ENCODE measurements around the gene FAM169A. TPM values are rescaled to one million over a fixed set of nuclear protein-coding genes. Genes with fewer than 3 reads are reported as not detected.

Gene FAM169A
- total RNA-seq, 1 donor from 2014 or later, result 11.9 TPM

DNA sequence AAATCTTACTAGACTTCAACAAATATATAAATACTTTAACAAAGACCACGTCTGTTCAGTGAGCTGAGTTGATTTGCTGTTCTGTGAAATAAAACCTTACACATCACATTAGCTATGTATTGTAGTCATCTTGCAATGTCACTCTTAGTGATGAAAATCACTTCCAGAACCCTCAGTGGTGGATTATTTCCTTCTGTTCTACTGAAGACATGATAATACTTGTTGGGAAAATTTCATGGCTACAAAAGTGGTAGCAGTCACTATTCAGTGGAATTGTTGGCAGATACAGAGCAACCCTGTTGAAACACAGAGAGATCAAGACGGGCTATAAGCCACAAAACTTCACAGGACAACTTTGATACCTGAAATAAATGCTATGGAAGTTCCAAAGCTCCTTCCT lies 26.7 kb upstream of the FAM169A start:
- TF ChIP-seq CTCF (IDR thresholded peaks at IDR 0.05; ENCODE audit: insufficient read depth, low read depth, low read length) (no peak), EZH2 (IDR thresholded peaks at IDR 0.05; ENCODE audit: insufficient read depth, low read length) (no peak)
- no peaks in the 10 kb centered on the region for H3K36me3 ChIP-seq (ENCODE audit: insufficient read depth, low read length)
- no peaks in the 10 kb centered on the region for H3K27me3 ChIP-seq (ENCODE audit: insufficient read depth, low read length)
- H3K27ac ChIP-seq (ENCODE audit: low read depth, low read length), result no peak overlapping the region
- Mint-ChIP-seq H3K36me3 (ENCODE audit: low read depth, unreplicated experiment) (no peaks in the 10 kb centered on the region), H3K27ac (ENCODE audit: unreplicated experiment) (no peak overlapping the region), H3K4me3 (ENCODE audit: unreplicated experiment) (no peak overlapping the region), H3K9me3 (ENCODE audit: unreplicated experiment) (peaks cover 2% of the 10 kb centered on the region), H3K27me3 (ENCODE audit: low read depth, unreplicated experiment) (no peaks in the 10 kb centered on the region), H3K4me1 (ENCODE audit: low read depth, unreplicated experiment) (no peaks in the 10 kb centered on the region)
- H4K20me1 ChIP-seq (ENCODE audit: insufficient read depth, low read length), result no peaks in the 10 kb centered on the region
- H3K4me3 ChIP-seq (ENCODE audit: insufficient read depth, low read depth, low read length), result no peak overlapping the region
- H3K4me1 ChIP-seq (ENCODE audit: insufficient read depth, low read length), result no peaks in the 10 kb centered on the region
- H3K4me2 ChIP-seq (ENCODE audit: low read length), result no peak overlapping the region
- H3K9me3 ChIP-seq (ENCODE audit: insufficient read depth, low read depth, low read length), result peaks cover 4% of the 10 kb centered on the region
- no peak overlapping the region for H3K9ac ChIP-seq (ENCODE audit: low read length)
- no peak overlapping the region for H2AFZ ChIP-seq (ENCODE audit: low read depth, low read length)
- no peaks in the 10 kb centered on the region for H3K79me2 ChIP-seq (ENCODE audit: insufficient read depth, low read length)
- DNase-seq (ENCODE audit: low read depth), result no peak
- no peak for FAIRE-seq

GRCh38 chr5:74889523-74890105 lies 23.4 kb upstream of the FAM169A start:
- Mint-ChIP-seq H3K4me3 (ENCODE audit: unreplicated experiment) (no peak overlapping the region), H3K27ac (ENCODE audit: unreplicated experiment) (no peak overlapping the region), H3K27me3 (ENCODE audit: low read depth, unreplicated experiment) (no peaks in the 10 kb centered on the region), H3K36me3 (ENCODE audit: low read depth, unreplicated experiment) (no peaks in the 10 kb centered on the region), H3K4me1 (ENCODE audit: low read depth, unreplicated experiment) (no peaks in the 10 kb centered on the region), H3K9me3 (ENCODE audit: unreplicated experiment) (peaks cover 2% of the 10 kb centered on the region)
- Histone ChIP-seq H4K20me1 (ENCODE audit: insufficient read depth, low read length) (no peaks in the 10 kb centered on the region), H3K27ac (ENCODE audit: low read depth, low read length) (no peak overlapping the region), H2AFZ (ENCODE audit: low read depth, low read length) (no peak overlapping the region), H3K9ac (ENCODE audit: low read length) (no peak overlapping the region), H3K9me3 (ENCODE audit: insufficient read depth, low read depth, low read length) (peaks cover 4% of the 10 kb centered on the region), H3K36me3 (ENCODE audit: insufficient read depth, low read length) (no peaks in the 10 kb centered on the region), H3K4me1 (ENCODE audit: insufficient read depth, low read length) (no peaks in the 10 kb centered on the region), H3K27me3 (ENCODE audit: insufficient read depth, low read length) (no peaks in the 10 kb centered on the region), H3K79me2 (ENCODE audit: insufficient read depth, low read length) (no peaks in the 10 kb centered on the region), H3K4me2 (ENCODE audit: low read length) (no peak overlapping the region), H3K4me3 (ENCODE audit: insufficient read depth, low read depth, low read length) (no peak overlapping the region)
- DNase-seq (ENCODE audit: low read depth) (no peak), FAIRE-seq (no peak)
- no peak for TF ChIP-seq EZH2 (IDR thresholded peaks at IDR 0.05; ENCODE audit: insufficient read depth, low read length)
- TF ChIP-seq CTCF (IDR thresholded peaks at IDR 0.05; ENCODE audit: insufficient read depth, low read depth, low read length), result no peak

GRCh38 chr5:74888117-74888516 lies 21.9 kb upstream of the FAM169A start:
- TF ChIP-seq EZH2 (IDR thresholded peaks at IDR 0.05; ENCODE audit: insufficient read depth, low read length), result no peak
- no peak for TF ChIP-seq CTCF (IDR thresholded peaks at IDR 0.05; ENCODE audit: insufficient read depth, low read depth, low read length)
- Histone ChIP-seq H3K9me3 (ENCODE audit: insufficient read depth, low read depth, low read length) (no peaks in the 10 kb centered on the region), H3K4me3 (ENCODE audit: insufficient read depth, low read depth, low read length) (no peak overlapping the region), H3K27ac (ENCODE audit: low read depth, low read length) (no peak overlapping the region), H3K27me3 (ENCODE audit: insufficient read depth, low read length) (no peaks in the 10 kb centered on the region), H2AFZ (ENCODE audit: low read depth, low read length) (no peak overlapping the region), H3K9ac (ENCODE audit: low read length) (no peak overlapping the region), H3K79me2 (ENCODE audit: insufficient read depth, low read length) (no peaks in the 10 kb centered on the region), H4K20me1 (ENCODE audit: insufficient read depth, low read length) (no peaks in the 10 kb centered on the region), H3K4me1 (ENCODE audit: insufficient read depth, low read length) (no peaks in the 10 kb centered on the region), H3K4me2 (ENCODE audit: low read length) (no peak overlapping the region), H3K36me3 (ENCODE audit: insufficient read depth, low read length) (no peaks in the 10 kb centered on the region)
- no peak overlapping the region for H3K27ac Mint-ChIP-seq (ENCODE audit: unreplicated experiment)
- H3K9me3 Mint-ChIP-seq (ENCODE audit: unreplicated experiment), result no peaks in the 10 kb centered on the region
- DNase-seq (ENCODE audit: low read depth), result no peak
- no peaks in the 10 kb centered on the region for H3K4me1 Mint-ChIP-seq (ENCODE audit: low read depth, unreplicated experiment)
- H3K4me3 Mint-ChIP-seq (ENCODE audit: unreplicated experiment), result no peak overlapping the region
- no peaks in the 10 kb centered on the region for H3K36me3 Mint-ChIP-seq (ENCODE audit: low read depth, unreplicated experiment)
- no peaks in the 10 kb centered on the region for H3K27me3 Mint-ChIP-seq (ENCODE audit: low read depth, unreplicated experiment)
- FAIRE-seq, result no peak

Measured in astrocyte (in vitro differentiated cells and primary cell).